ENCODE results near the gene ACP2.

DNA sequence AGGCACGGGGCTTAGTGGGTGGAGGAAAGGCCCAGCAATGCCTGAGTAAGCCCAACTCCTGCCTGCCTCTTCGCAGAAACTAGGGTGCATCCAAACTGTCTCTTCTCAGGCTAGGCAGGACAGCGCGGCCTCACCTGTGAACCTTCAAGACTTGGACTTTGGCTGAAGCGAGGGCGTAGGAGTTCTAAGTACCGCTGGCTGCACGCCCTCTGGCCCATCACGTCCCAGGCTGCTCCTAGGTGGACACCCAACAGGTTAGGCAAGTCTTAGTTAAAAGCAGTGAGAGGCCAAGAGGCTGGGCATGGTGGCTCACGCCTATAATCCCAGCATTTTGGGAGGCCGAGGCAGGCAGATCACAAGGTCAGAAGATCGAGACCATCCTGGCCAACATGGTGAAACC, 35.7 kb downstream of the ACP2 start:
- TF ChIP-seq CTCF (IDR thresholded peaks at IDR 0.05; ENCODE audit: insufficient read depth, low read depth, low read length) (no peak), EZH2 (IDR thresholded peaks at IDR 0.05; ENCODE audit: insufficient read depth, low read length) (no peak)
